Endothelial cell (in vitro differentiated cells): ENCODE results near the gene PDE4D. TPM values are rescaled to one million over a fixed set of nuclear protein-coding genes. Genes with fewer than 3 reads are reported as not detected.

ENCODE experiments used
- DNase-seq: peaks from one replicate; pipeline ENCODE4 v3.0.0; 2021; ENCODE audit warnings: low spot score
- H3K27ac Mint-ChIP-seq: one replicate; pipeline ENCODE4 v1.8.0; 2021; ENCODE audit warnings: mixed read lengths, inconsistent platforms; ENCODE audit not compliant: unreplicated experiment
- H3K27me3 Mint-ChIP-seq: one replicate; pipeline ENCODE4 v1.8.0; 2021; ENCODE audit warnings: mild to moderate bottlenecking, moderate library complexity, mixed read lengths, inconsistent platforms; ENCODE audit not compliant: unreplicated experiment
- H3K36me3 Mint-ChIP-seq: one replicate; pipeline ENCODE4 v1.8.0; 2021; ENCODE audit warnings: mild to moderate bottlenecking, low read depth, mixed read lengths, inconsistent platforms; ENCODE audit not compliant: unreplicated experiment
- H3K4me1 Mint-ChIP-seq: one replicate; pipeline ENCODE4 v1.8.0; 2021; ENCODE audit warnings: mild to moderate bottlenecking, mixed read lengths, inconsistent platforms; ENCODE audit not compliant: unreplicated experiment
- H3K4me3 Mint-ChIP-seq: one replicate; pipeline ENCODE4 v1.8.0; 2021; ENCODE audit warnings: mild to moderate bottlenecking, mixed read lengths, inconsistent platforms; ENCODE audit not compliant: unreplicated experiment
- H3K9me3 Mint-ChIP-seq: one replicate; pipeline ENCODE4 v1.8.0; 2021; ENCODE audit warnings: mixed read lengths, inconsistent platforms; ENCODE audit not compliant: unreplicated experiment
- CTCF ChIP-seq: fragments of 200-600 bp; sonication (generic); IDR thresholded peaks from one replicate; pipeline ENCODE4 v1.5.0; 2021; ENCODE audit warnings: antibody characterized with exemption; ENCODE audit not compliant: unreplicated experiment
- total RNA-seq: library from RNA; stranded (reverse); fragmentation: NEBNext Ultra II Directional; extraction: Animal tissue kit (Norgen Biotek cat#: 25700); gene quantifications from one replicate; pipeline ENCODE4 v1.2.1, GENCODE V29; 2021; ENCODE audit not compliant: unreplicated experiment

Gene PDE4D
- total RNA-seq, 1 donor from 2014 or later = 9.4 TPM

DNA sequence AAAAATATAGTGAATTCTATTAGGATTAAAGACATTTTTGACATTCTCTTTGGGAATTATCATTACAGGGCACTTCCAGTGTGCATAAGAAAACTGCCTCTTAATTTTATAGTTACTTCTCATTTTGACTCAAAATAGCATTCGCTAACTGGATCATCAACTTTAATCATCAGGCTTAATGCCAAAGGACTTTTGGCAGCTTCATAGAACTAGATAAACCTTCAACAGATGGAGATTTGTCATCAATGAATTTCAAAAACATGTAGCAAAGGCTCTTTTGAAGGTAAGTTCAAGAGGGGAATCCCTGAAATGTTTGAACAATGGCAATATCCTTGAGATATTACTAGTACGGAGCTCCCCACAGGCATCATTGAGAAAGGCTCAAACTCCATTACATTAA, 447.2 kb downstream of the PDE4D start:
- TF ChIP-seq CTCF = no peak
- DNase-seq = no peak
- H3K27ac Mint-ChIP-seq = no peak overlapping the region
- H3K4me3 Mint-ChIP-seq = no peak overlapping the region
- no peaks in the 10 kb centered on the region for H3K9me3 Mint-ChIP-seq
- H3K36me3 Mint-ChIP-seq = no peaks in the 10 kb centered on the region
- no peaks in the 10 kb centered on the region for H3K4me1 Mint-ChIP-seq
- no peaks in the 10 kb centered on the region for H3K27me3 Mint-ChIP-seq

DNA sequence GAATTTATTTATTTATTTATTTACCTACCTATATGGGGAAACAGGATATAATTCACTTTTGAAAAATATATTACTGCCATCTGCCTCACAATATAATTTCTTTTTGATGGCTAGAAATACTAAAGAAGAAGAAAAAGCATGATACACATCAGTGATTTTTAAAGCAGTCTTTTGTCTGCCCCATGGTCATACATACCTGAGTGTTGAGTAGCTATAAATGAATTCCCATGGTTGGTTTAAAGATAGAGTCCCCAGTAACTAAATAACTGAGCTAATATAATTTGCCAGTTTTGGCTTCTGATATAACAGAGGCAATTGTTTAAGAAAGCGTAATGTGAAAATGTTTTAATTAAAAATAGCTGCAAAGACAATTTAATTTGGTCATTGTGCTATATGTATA, 447.8 kb downstream of the PDE4D start:
- no peak for TF ChIP-seq CTCF
- H3K4me3 Mint-ChIP-seq = no peak overlapping the region
- H3K36me3 Mint-ChIP-seq = no peaks in the 10 kb centered on the region
- H3K4me1 Mint-ChIP-seq = no peaks in the 10 kb centered on the region
- H3K9me3 Mint-ChIP-seq = no peaks in the 10 kb centered on the region
- H3K27ac Mint-ChIP-seq = no peak overlapping the region
- DNase-seq = no peak
- no peaks in the 10 kb centered on the region for H3K27me3 Mint-ChIP-seq

- H3K27ac Mint-ChIP-seq = no peak overlapping the region
- no peaks in the 10 kb centered on the region for H3K36me3 Mint-ChIP-seq
- no peak overlapping the region for H3K4me3 Mint-ChIP-seq
- peaks cover 2% of the 10 kb centered on the region for H3K27me3 Mint-ChIP-seq
- no peaks in the 10 kb centered on the region for H3K9me3 Mint-ChIP-seq
- TF ChIP-seq CTCF = no peak
- no peaks in the 10 kb centered on the region for H3K4me1 Mint-ChIP-seq
- DNase-seq = no peak
These were observed 454.2 kb downstream of the PDE4D start for GRCh38 chr5:59439303-59439702.

DNA sequence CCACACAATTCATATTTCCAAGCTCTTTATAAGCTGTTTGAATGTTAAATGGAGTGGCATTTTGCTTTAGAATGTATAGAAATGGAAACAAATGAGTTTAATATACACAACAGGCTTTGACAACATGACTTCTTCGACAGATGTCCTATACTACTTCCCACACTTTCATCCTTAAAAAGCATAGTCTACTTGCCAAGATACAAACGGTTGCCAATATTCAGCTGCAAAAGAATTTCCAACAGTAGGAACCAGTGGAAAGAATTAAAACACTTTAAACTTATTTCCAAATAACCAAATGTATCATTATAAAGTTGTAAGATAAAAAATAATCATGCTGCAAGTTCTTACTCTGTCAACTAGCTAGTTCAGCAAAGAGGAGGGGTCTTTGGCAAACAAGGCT, 456.4 kb downstream of the PDE4D start:
- no peak for DNase-seq

More for the DNA sequence above, 456.4 kb downstream of the PDE4D start:
- Mint-ChIP-seq H3K9me3 (no peaks in the 10 kb centered on the region), H3K27ac (no peak overlapping the region), H3K4me3 (no peak overlapping the region), H3K27me3 (peaks cover 2% of the 10 kb centered on the region), H3K36me3 (no peaks in the 10 kb centered on the region), H3K4me1 (no peaks in the 10 kb centered on the region)
- no peak for TF ChIP-seq CTCF
